Activated naive CD4-positive, alpha-beta T cell treated with anti-CD3 and anti-CD28 coated beads, Interleukin-2, amount 50 U/mL, for 16 hours (primary cell): ENCODE results near the gene APOB.

ENCODE experiments used
- DNase-seq: peaks from one replicate; pipeline ENCODE4 v3.0.0-alpha.2; 2020

Gene APOB, protein sequence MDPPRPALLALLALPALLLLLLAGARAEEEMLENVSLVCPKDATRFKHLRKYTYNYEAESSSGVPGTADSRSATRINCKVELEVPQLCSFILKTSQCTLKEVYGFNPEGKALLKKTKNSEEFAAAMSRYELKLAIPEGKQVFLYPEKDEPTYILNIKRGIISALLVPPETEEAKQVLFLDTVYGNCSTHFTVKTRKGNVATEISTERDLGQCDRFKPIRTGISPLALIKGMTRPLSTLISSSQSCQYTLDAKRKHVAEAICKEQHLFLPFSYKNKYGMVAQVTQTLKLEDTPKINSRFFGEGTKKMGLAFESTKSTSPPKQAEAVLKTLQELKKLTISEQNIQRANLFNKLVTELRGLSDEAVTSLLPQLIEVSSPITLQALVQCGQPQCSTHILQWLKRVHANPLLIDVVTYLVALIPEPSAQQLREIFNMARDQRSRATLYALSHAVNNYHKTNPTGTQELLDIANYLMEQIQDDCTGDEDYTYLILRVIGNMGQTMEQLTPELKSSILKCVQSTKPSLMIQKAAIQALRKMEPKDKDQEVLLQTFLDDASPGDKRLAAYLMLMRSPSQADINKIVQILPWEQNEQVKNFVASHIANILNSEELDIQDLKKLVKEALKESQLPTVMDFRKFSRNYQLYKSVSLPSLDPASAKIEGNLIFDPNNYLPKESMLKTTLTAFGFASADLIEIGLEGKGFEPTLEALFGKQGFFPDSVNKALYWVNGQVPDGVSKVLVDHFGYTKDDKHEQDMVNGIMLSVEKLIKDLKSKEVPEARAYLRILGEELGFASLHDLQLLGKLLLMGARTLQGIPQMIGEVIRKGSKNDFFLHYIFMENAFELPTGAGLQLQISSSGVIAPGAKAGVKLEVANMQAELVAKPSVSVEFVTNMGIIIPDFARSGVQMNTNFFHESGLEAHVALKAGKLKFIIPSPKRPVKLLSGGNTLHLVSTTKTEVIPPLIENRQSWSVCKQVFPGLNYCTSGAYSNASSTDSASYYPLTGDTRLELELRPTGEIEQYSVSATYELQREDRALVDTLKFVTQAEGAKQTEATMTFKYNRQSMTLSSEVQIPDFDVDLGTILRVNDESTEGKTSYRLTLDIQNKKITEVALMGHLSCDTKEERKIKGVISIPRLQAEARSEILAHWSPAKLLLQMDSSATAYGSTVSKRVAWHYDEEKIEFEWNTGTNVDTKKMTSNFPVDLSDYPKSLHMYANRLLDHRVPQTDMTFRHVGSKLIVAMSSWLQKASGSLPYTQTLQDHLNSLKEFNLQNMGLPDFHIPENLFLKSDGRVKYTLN (N-terminal part only)

DNA sequence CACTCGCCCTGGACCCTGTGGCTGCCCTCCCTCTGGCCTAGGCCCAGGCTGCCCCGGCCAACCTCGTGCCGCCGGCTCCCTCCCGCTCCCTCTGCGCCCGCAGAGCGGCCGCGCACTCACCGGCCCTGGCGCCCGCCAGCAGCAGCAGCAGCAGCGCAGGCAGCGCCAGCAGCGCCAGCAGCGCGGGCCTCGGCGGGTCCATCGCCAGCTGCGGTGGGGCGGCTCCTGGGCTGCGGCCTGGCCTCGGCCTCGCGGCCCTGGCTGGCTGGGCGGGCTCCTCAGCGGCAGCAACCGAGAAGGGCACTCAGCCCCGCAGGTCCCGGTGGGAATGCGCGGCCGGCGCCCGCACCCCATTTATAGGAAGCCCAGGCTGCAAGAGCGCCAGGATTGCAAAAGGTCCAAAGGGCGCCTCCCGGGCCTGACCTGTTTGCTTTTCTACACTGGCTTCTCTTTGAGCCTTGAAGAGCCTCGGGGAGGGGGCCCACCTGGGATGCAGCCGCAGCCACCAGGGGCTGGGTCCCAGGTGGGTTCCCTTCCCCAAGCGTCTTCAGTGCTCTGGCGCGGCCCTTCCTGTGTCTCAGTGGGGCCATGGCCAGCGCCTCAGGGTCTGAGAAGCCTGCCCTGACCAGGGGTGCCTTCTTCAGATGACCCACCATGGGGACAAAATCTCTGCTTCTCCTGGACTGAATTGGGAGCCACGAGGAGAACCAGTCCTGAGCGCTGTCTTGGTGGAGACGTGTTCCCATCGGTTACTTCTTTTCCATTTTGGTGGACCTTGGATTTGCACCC, at the start of gene APOB:
APOB (minus strand) TSS at position 330 of the 789 bp plus-strand sequence; CDS start at position 202, 128 bp downstream.
- no peak for DNase-seq

DNA sequence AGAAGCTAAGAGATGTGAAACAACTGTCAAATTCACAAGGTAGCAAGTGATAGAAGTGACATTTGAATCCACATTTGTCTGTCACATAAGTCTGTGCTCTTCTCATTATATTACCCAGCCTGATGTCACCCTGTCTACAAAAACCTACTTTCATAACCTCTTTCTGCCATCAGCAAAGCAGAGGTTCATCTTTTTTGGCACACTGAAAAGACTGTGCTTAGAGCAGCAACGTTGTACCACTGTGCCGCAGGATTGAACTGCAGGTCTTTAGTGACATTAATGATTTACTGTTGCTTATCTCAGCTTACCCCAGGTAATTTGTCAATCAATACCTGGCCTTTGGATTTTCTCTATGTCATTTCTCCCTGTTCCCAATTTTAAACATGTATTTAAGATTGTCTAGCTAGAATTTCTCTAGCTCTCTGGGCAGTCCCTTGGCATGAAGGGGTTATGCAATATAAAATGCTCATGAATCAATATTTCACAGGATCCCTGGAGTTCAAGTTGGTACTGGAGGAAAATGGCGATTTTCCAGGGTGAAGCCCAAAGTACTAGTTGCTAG, 48.5 kb upstream of the APOB start:
- no peak for DNase-seq

DNA sequence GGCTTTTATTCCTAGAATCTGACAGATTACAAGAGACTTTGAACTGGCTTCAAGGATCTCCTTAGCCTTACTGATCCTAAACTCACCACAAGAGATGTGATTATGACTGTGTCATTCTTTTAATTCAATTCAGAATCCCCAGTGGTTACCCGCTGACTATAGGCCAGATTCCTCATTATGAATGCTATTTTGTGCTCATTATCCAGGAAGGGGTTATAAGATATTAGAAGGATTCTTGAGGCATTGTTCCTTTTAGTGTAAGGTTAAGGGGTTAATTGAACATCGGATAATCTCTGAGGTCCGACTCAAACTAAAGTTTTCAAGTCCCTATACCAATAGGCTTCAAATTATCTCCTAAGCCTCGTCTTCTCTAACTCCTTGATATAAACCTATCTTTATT, 40.5 kb upstream of the APOB start:
- DNase-seq: no peak

DNA sequence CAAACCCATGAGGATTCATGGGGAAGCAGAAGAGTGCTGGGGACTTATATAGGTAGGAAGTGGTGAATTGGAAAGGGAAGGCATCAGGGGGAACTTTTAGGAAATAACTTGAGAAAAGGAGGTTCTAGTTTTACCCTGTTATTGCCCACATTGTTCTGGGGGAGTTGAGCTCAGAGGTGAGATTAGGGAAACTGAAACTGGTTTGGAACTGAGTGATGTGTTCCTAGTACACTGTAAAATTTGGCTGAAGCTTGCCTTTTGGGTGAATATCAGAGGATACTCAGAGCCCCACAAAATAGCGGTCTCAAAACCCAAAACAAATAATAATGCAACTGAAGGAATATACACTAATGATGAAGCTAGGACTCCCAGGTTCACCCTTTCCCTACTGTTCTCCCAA, 39.6 kb upstream of the APOB start:
- DNase-seq: no peak

DNA sequence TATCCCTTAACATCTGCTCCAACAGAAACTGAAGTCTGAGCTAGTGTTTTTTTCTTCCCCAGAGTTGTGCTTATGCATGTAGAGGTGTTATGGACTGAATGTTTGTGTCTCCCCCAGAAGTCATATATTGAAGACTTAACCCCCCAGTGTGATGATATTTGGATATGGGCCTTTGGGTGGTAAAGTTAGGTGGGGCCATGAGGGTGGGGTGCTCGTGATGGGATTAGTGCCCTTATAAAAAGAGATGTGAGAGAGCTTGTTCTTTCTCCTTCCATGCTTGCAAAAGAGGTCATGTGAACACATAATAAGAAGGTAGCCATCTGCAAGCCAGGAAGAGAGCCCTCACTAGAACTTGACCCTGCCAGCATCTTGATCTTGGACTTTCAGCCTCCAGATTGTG, 34.4 kb upstream of the APOB start:
- DNase-seq: no peak

DNA sequence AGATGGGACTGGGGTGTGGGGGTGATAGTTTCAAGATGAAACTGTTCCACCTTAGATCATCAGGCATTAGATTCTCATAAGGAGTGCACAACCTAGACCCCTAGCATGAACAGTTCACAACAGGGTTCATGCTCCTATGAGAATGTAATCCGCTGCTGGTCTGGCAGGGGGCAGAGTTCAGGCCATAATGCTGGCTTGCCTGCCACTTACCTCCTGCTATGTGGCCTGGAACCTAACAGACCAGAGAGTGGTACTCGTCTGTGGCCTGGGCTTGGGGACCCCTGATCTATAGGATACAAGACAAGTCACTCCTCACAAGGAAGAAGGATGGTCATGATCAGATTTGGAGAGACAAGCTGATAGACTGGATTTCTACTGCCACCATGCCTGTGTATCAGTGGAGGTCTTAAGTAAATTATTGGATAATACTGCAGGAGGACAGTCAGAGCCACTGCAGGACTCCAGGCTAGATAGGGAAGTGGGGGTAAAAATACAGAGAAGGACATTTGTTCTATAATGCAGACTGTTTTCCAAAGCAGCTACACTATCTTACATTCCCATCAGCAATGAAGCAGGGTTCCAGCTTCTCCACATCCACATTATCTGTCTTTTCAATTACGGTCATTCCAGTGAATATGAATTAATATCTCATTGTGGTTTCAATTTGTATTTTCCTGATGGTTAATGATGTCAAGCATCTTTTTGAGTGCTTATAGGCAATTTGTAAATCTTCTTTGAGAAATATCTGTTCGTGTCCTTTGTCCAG, 28.8 kb upstream of the APOB start:
- DNase-seq: no peak

DNA sequence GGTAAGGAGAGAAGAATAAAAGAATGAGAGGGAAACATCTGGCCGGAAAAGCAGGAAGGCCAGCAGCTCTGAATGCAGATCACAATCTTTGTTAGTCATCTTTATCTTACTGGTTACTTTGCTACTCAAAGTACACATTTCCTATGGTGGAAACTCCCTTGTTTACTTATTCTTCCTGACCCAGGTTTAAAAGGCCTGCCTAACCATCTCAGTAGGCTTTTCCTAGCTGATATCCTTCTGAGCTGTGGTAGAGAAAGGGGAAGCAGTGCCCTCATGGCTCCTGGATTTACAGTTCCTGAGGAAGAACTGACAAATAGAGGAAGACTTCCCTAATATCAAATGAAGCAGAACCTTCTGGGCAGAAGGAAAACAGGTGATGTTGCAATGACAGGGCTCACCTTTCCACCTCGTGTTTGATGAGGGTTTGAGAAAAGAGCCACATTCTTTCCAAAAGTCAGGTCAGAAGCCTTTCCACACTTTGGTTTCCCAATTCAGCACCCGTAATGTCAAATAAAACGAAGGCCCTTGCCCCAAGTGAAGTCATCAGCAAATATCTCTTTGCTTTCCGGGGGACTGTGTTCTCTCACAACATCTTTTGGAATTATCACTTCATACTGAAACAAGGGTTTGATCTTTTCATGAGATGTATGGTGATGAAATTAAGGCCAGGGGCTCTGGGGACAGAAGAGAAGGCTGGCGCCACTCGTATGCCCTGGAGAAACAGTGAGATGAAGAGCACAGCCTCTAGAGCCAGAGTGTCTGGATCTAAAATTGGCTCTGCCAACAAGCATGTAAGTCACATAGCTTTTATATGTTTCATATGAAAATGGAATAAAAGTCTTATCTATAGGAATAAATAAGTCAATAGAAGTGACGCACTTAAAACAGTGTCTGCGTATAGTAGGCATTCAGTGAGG, 26.7 kb upstream of the APOB start:
- no peak for DNase-seq

DNA sequence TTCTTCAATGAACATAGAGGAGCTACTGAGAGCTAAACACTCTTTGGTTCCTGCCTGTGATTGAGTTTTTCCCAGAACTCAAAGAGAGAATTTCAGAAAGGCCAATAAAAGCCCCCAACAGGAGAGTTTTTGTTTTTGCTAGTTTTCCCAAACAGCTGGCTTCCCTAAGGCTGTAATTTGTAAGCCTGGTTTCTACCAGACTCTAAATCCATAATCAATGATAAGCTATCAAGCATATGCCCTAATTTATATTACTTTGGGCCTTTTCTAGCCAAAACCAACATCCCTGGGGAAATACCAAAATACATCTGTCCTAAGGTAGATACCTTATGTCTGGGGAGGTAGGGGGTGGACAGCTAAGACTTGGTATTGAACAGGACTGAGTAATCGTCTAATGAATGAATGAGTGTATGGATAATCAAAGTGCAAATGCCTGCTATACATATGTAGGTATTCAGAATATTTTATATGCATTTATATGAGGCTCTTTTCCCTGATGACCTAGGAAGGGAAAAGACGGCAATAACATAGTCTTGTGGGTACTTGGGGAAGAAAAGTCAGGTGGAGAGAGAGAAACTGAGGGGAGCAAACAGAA, 26.0 kb upstream of the APOB start:
- no peak for DNase-seq

DNA sequence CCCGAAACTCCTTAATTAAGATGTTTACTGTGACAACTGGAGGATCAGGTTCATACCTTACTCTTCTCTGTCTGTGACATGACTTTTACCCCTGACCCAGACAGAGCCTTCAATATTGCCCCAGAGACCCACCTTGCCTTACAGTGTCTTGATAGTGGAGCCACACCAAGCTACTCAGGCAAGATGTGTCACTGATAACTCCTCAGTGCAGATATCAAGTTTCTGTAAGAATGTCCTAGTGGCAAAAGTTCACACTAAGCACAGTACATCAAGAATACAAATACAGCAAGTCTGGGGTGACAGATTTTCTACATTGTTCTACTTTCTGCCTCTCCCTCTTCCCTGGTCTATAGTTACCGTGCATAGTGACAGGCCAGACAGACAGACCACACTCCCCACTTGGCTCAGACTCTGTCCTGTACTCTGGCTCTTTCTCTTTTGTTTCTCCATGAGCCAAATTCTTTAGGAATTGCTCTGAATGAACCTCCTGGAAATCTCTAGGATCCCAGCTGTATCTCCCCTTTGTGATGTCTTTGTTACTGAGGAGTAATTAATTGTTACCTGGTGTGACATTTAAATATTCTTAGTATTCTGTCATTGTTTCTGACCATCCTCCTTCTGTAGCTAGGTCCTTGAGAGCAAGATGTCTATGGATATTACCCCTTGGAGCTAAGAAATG, 24.1 kb upstream of the APOB start:
- no peak for DNase-seq

DNA sequence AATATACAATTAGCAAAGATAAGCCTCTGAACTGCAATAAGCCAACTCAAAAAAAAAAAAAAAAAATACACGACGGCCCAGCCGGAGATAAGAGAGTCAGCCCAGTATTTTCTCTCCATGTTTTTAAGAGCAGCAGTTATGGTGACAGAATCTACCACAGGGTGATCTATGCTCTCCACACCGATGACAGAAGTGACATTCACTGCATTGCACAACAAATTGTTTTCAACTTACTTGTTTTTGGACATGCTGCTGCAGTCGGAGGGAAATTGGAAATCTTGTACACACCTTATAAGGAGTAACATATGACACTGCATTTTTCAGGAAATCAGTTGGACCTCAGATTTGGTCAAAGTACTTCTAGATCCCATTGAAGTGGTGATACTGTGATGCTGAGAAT, 23.3 kb upstream of the APOB start:
- no peak for DNase-seq

DNA sequence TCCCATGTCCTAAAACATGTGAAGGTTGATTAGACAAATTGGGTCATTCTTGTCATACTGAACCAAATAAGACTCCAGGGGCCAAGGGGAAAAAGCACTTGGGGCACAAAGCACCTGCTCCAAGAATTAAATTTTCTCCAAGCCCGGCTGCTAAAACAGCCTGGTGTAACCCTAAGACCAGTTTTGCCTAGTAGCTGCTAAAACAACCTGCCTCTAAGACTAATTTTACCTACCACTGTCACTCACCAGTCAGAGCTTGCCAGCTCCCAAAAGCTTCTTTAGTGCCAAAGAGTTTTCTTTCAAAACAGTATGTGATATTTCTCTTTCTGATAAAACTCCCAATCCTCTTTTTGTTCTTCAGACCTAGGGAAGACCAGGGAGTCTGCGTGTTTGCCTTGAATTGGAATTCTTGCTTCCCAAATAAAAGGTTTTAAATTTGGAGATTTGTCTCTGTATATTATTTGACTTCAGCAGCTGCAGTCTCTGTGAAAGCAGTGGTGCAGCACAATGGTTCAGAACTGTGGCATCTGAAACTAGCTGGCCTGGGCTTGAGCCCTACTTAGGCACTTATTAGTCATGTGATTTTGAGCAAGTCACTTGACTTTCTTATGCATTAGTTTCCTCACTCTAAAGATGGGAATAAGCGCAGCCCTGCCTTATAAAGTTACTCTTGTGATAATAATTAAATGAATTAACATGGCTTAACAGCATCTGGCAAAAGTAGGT, 16.2 kb upstream of the APOB start:
- no peak for DNase-seq

DNA sequence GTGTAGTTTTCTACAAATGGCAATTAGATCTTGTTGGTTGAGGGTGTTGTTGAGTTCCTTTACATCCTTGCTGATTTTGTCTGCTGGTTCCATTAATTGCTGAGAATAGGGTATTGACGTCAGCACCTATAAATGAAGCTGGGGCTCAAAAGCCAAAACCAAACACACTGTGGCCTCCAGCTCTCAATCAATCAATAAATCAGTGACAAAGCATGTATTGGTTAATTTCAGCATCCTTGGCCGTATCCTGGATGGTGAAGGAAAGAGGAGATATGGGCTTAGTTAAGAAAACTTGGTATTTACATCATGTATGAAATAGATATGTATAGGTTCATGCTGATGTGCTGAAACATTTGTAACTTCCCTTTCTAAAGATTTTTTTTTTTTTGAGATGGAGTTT, 13.2 kb upstream of the APOB start:
- DNase-seq: no peak

DNA sequence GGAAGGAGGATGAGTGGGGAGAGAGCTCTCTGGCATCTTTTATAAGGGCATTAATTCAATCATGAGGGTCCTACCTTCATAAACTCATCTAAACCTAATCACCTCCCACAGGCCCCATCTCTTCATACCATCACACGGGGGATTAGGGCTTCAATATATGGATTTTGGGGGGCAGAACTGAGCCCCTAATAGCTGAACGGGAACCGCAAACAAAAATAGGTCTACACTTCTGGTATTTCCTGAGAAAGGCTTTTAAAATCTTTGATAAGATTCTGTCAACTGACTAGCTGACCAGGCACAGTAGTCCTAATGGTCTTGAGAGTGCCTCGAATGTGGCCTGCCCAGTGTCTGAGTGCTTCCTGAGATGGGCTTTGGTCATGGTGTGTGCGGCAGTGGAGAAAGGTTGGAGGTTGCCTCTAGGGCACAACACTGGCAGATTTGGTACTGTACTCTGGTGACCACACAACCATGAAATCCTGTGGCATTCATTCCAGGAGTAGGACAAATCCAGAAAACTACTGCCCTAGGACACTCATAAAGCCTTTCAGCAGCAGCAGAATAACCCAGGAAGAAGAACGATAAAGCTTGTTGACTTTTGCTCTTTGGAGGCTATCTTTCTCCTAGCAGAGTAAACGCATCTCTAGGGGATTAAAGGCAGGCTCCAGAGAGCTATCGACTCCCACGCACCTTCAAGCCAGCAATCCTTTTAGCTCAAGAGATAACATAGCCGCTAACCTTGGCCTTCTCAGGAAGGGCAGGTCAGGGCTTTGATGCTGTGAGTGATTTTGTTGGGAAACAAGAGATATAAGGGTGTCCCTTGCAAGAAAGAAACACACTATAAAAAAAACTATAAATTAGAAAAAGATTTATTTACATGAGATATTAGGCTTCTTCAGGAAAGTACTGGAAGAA, 12.3 kb upstream of the APOB start:
- DNase-seq: no peak

DNA sequence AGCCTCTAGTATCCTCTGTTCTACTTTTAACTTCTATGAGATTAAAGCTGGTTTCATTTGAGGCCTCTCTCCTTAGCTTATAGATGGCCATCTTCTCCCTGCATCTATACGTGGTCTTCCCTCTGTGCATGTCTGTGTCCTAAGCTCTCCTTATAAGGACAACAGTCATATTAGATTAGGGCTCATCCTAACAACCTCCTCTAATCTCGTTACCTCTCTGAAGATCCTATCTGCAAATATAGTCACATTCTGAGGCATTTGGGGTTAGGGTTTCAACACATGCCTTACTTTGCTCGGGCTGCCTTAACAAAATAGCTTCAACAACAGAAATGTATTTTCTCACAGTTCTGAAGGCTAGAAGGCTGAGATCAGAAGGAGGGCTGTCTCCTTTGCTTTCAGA, 11.6 kb upstream of the APOB start:
- DNase-seq: no peak

DNA sequence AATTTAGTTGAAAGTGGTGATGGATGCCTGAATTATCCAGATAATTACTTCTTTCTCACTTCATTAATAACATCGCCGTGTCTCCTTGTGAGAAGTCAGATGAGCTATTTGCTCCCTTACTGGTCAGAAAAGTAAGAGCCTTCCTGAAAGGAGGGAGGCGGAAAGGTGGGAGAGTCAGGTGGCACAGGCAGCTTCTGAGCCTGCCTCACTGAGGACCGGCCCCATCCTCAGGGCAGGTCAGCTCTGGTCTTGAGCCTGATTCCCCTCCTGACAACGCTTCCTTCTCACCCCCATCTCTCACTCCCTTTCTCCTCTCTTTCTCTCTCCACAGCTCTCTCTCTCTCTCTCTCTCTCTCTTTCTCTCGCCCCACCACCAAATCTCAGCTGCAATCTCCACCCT, 10.1 kb upstream of the APOB start:
- DNase-seq: no peak

DNA sequence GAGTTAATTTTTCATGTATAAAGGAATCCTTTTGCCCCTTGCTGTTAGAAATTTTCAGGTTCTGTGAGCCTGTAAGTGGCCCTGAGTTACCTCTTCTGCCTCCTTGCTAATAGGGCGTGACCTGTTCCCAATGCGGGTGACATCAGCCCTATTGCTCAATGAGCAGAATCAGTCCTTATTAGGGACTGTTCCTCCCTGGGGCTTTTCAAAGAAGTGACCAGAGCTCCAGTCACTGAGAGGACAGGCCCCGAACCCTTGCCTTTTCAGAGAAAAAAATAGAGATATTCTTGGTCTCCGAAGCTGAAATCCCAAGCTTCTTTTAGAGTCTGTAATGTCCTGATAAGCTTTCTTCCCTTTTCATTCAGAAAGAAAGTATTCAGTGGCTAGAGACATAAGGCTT, 8.2 kb upstream of the APOB start:
- DNase-seq: no peak

DNA sequence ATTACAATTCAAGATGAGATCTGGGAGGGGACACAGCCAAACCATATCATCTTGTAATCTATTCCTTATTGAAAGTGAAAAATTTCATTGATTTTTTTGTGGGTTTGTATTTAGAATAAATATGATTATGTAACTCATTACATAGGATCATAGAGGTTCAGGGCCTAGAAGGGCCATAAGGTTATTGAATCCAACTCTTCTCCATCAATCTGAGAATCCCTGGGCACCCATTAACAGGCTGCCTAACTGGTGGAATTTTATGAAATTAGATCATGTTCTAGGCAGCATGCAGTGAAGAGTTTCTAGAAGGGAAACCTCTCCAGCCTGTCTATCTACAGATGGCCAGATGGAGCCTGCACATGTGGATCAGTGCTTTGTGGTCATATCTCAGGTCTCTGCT, 6.3 kb upstream of the APOB start:
- no peak for DNase-seq
